HUDEP-2 (cell line): ENCODE data around the gene SOD3.

Experiments
- DNase-seq, 76 experiments: peaks; one replicate each; lab custom pipeline; 2025; ENCODE audit not compliant: unreplicated experiment in 76 of 76; lab: John Stamatoyannopoulos, UW

SOD3 gene

DNA sequence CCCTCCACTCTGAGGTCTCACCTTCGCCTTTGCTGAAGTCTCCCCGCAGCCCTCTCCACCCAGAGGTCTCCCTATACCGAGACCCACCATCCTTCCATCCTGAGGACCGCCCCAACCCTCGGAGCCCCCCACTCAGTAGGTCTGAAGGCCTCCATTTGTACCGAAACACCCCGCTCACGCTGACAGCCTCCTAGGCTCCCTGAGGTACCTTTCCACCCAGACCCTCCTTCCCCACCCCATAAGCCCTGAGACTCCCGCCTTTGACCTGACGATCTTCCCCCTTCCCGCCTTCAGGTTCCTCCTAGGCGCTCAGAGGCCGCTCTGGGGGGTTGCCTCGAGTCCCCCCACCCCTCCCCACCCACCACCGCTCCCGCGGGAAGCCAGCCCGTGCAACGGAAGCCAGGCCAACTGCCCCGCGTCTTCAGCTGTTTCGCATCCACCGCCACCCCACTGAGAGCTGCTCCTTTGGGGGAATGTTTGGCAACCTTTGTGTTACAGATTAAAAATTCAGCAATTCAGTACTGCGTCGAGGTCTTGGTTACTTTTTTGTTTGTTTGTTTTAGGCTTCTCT, 5.0 kb downstream of the SOD3 start:
- no peak for DNase-seq

DNA sequence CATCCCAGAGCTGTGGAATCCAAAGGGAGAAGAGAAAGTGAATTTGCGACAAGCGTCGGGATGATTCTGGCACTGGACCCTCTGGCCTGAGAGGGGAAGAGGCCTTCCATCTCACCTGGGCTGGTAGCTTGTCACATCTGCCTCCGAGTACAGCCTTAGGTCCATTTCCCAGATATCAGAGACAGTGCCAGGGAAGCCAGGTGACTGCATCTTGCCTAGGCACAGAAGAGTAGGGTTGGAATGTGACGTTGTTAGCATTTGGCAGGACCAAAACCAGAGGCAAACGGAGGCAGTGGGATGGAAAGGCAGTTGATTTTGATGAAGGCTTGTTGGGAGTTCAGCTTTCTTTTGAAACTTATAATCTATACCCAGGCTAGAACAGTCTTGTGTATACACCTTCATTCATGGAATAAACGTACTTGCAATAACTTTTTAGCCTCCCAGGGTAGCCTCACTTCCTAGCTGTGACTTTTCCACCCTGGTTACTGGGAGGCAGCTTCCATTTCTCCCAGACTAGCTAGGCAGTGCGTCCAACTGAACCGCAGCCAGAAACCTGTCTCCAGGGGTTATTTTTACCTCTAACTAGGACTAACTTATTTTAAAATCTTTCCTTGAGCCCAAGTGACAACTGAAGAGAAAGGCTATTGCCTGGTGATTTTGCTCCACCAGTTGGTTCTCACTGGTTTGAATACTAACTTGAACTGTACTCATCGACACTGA, 5.9 kb downstream of the SOD3 start:
- no peak for DNase-seq

DNA sequence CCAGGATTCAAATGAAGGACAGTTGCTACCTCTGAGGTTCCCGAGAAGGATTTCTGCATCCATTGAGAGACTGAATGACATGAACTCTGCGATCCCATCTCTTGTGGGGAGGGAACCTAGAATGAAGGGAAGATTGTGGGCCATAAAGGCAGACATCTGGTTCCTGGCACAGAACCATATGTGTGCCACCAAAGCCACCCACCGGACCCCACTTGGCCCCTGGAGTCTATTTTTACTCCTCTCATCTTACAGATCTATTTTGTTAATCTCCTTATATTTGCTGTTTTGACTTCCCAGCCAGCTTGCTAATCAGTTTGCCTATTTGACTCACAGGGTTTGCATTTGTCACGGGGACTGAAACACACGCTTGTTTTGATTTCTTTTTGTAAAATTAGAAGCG, 7.3 kb downstream of the SOD3 start:
- no peak for DNase-seq

DNA sequence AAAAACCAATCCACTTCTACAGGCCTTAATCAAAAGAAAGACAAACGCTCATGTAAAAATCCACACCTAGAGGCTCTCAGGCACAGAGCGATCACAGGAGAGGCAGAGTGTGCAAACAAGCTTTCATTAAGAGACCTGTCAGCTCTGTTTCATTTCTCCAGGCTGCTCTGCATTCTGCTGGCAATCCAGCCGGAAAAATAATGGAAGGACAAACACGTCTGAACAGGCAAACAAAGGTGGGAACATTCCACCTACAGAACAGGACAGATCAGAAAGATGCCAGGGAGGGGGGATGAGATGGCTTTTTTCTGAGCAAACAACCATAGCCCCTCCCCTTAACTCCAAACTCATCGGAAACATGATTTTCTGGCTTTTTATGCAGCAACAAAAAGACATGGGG, 9.7 kb downstream of the SOD3 start:
- DNase-seq: no peak

DNA sequence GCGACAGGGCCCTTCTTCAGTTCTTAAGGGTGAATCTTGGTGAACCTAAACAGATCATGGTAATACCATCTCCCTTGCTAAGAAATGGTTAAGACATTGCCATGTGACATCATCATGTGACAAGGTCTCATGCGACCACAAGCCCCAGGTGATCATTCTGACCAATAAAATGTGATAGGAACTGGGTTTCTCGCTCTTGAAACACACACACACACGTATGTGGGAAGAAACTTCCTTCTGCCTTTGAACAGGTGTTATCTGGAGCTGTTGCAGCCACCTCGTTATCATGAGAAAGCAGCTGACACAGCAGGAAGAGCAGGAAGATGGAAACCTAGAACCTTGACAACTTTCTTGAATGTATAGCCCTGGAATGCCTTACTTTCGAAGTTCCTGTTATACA, 10.2 kb downstream of the SOD3 start:
- no peak for DNase-seq

DNA sequence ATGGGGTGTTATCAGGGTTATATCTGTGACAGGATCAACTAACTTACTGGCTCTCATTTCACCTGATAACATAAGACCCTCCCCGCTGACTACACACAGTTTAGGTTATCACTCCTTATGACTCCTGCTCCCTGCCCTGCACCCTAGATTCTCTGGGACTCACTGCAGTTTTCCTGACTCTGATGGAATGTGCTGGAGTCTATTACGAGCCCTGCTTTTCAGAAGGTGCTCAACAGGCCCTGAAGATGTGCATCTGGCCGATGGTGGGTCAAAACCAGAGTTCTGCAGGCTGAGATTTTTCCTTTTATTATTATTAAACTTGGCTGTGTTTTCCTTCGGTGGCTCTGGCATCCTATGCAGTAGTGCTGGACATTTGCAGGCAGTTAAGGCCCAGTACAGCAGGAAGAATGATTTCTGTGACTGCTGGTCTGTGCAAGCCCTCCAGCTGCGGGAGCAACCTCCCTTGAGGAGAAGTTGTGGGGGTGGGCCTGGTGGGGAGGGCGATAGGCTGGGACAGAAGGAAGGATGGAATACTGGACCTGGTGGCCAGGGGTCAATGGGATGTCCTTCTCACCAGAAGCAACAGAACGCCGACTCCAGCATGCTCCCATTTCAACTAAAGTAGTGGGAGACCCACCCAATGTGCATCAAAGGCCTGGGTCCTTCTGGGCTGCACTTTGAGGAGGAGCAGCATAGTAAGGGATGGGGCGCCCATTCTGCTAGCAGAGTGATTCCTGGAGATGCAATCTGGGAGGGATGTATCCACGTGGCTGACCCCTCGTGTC, 11.0 kb downstream of the SOD3 start:
- no peak for DNase-seq

DNA sequence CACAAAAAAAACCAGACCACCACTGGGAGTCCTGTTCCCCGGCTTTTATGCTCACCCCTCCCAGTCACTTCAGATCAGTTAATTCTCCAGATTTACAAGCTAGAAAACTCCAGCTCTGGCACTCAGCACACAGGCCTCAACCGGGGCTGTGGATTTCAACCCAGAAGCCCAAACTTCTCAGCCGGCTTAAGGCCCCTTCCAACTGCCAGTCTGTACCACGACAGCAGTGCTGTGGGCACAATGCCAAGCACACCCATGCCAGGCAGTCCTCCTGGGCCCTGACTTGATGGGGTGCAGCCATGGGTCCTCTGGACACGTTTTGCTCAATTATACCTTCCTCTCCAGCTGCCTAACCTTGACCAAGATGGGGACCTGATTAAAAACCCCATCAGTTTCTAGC, 12.2 kb downstream of the SOD3 start:
- no peak for DNase-seq

DNA sequence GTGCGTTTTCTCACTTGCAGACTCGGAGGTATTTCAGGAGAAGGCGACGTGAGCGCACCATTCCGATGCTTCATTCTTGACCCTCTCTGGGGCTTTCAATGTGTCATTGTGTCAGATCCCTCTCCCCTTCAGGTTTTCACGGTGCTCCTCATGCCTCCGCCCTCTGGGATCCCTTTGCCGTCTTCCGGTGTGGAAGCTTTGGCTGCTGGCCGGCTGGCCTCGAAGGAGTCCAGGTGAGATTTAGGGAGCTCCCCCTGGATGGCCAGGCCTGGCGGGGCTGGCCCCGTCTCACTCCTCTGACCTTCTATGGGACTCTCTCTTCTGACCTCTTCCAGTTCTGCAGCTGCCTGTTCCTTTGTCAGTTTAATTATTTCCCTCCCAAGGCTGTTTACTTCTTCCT, 12.9 kb downstream of the SOD3 start:
- DNase-seq: no peak

DNA sequence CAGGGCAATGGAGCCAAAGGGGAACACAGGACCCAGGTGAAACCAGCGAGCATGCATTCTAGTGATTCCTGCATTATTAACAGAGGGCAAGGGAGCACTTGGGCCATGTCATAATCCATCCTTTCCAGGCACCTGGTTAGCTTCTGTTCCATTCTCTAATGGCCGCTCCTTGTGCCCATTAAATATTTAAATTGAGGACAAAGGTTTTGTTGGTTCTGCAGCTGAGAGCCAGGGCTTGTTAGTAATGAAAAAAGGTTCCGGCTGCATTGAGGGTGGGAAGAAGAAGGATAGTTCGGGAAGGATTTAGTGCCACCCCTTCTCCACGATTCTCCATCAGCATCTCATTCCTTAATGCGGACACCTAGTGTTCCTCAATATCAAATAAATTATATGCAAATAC, 13.6 kb downstream of the SOD3 start:
- DNase-seq: no peak

DNA sequence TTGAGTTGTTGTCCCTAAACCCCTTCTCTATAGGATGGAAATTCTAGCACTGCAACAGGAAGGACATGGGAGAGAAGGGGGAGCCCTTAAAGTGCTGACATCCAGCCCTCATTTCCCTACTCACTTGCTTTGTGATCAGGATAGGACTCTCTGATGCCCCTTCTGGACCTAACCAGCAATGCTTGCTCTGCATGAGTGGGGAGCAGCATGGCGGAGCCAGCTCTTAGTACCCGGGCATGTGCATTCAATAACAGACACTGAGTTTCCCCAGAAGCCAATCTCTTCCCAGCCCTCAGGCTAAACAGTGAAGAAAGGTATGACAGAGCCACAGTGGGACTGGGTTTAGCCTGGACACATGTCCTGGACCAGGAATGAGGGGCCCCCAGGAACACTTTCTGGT, 14.0 kb downstream of the SOD3 start:
- DNase-seq: peak in 2 of 76 experiments; percentile 6 to 11

DNA sequence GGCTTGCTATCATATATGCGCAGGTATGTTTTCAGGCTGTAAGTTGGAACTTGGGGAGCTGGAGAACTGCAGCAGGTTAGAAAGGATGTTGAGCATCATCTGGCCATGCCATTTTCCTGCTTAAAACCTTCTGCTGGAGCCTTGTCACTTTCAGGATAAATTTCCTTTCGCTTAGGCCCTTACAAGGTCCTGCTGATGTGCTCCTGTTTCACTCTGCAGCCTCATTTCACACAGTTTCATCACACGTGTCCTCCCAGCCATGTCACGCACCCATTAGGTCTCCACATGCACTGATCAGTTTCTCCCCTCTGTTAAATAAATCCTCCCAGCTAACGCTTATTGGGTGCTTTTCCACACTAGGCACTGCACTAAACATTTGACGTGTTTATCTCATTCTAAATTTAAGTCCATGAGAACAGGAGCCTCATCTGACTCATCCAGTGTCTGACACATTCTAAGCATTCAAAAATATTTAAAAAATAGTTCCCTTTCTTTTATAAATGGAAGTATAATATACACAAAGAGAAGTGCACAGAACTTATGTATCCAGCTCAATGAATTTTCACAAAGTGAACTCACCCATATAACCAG, 14.5 kb downstream of the SOD3 start:
- DNase-seq: no peak

DNA sequence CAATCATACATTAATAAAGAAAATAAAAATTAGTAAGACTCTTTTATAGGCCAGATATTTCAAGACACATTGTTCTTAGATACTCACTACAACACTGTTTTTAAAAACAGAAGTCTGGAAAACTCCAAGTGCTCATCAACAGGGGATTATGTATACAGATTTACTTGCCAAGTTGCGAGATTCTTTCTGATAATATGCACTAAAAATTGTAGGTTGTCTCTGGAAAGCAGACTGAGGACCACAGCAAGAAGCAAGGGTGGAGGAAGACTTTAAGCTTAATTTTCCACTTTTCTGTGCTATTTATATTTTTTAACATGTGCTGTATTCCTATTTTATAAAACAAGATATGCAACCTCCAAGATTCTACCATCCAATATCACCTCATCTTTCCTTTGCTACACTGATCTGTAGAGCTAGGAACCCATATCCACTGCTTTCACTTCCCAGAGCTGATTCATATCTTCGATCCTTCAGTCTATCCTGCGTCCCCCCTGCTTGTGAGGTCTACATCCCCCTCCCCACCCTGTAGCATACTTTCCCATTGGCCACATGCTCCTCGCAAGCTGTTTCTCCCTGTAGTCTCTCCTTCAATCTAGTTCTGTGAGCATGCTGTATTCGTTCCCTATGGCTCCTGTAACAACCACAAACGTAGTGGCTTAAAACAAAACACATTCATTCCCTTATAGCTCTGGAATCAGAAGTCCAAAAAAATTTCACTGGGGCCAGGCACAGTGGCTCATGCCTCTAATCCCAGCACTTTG, 15.7 kb downstream of the SOD3 start:
- DNase-seq: no peak

DNA sequence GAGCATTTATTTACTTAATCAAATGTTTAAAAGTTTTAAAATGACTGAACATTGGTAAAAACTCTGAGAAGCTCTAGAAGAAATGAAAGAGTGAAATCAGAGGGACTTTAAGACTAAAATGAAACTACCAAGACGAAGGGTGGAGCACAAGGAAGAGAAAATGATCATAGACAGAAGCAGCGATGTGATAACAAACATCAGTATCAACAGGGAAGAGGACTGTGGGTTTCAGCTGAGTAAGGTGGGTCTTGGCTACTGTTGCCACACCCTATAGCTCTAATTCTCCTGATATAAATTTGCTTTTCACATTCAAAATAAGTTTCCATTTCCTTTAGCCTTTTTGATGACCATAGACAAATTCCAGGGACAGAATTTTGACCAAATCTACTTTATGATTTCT, 18.4 kb downstream of the SOD3 start:
- DNase-seq: no peak

DNA sequence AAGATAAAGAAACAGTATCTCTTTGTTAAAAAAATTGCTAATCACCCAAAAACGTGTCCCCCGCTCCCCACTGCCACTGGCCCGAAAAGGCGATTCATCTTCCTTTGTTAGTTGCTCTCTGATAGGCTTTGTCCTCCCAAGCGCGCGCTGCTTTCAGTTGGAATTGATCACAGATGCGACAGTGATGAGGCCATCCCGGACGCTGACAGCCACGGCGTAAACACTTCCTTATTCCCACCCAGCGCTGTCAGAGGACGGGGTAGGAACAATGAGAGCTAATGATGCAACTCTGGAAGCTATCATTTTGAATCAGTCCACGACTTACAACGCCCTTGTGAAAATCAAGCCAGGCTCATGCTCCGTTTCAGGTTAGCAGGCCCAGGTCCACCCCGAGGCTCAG, 21.4 kb downstream of the SOD3 start:
- DNase-seq: no peak

DNA sequence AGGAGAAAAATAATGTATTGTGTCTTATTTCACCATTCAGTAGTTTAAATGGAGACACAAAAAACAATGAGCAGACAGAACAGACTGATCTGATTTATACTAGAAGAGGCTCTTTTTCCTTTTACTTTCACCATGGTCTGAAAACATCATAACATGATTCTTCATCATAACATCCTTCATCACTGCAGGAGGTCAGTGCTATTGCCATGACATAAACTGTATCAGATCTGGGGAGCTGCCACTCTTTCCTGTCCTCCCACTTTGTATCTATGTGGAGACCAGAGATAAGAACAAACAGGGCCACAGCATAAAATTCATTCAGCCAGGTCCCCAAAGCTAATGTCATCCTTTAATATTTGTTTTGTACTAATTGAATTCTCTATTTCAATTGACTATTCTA, 25.2 kb downstream of the SOD3 start:
- peak in 4 of 76 experiments; percentile 5 to 12 (median 8) for DNase-seq

DNA sequence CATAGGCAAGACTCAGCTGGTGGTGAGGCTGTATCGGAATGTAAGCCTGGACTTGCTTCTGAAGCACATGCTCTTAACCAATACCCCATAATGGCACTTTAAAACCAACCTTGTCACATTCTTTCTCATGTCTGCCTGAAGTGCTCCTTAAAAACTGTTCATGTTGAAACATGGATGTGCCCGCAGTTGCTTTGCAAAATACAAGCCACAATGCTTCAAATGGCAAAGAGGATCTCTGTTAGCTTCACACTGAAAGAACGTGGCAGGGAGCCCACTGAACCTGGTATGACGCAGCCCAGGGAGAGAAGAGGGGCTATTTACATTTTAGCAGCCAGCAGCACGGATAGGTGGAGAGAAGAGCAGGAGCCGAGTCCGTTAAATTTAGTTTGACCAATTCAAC, 29.3 kb downstream of the SOD3 start:
- no peak for DNase-seq

DNA sequence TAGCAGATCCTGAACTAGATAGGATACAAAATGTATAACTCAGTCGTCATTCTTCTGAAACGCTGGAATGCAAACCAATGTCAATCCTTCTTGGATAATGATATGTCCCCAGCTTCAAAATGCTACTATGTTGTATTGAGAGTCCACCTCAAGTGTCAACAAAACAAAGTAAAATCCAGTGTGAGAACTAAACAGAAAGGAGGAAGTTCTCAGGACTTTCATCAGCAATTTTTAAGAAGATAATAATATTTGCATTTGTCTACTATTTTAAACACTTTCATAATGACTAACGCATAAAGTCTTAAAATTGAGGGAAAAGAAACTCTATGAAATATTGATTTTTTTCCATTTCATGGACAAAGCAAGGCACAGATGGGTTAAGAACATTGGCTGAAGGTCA, 36.3 kb downstream of the SOD3 start:
- no peak for DNase-seq

DNA sequence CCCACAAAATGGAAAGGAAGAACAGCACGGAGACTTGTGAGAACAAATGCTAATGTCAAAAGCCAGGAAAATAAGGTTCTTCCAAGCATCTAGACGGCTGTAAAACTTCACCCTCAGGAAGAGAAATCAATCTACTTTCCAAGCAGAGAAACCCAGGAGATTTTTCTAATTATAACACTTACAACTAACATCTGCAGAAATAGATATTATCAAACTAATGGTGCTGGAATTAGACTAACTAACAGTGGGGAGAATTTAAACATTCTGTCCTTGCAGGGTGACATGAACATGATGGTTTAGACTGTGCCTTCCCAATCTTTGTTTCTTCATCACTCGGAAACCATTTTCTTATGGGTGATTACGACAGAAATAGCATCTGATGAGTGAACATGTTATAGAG, 40.3 kb downstream of the SOD3 start:
- no peak for DNase-seq

DNA sequence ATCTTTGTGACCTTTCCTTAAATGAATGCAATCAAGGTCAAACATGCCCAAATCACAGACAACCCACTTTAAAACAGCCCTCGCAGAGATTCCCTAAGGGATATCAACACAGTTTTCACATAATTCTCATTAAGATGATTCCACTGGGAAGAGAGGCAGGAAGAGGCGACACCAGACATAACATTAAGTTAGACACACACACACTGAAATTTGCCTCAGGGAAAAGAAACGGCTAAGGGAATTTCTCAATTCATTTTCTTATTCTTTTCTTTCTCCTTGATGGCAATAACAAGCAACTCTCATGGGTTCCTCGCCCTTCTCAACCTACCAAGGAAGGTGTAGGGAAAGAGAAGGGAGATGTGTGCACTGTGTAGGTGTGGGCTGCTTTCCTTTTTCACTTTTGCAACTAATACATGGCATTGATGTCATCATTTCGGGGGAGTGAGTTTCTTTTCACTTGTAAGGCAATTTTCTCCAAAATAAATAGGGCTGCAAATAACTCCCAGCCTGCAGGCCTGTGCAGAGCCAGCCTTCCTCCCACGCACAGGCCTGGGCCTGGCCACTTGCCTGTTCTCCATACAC, 41.4 kb downstream of the SOD3 start:
- DNase-seq: no peak

DNA sequence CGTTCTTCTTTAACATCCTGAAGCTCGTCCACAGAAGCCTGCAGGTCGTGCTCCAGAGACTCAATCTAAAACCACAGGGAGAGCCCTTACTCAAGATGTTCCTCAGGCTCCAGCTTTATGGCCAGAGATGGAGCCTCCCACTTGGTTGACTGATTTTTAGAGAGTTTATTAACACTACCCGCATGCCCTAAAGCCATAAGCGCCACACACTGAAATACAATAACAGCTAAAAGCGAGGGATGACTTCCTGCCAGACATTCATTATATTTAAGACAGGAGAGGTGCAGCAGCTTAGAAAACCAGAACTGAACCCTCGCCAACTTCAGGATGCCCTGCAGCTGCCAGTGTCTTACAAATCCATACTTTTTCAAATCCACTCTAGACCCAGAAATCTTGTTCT, 42.0 kb downstream of the SOD3 start:
- DNase-seq: no peak

DNA sequence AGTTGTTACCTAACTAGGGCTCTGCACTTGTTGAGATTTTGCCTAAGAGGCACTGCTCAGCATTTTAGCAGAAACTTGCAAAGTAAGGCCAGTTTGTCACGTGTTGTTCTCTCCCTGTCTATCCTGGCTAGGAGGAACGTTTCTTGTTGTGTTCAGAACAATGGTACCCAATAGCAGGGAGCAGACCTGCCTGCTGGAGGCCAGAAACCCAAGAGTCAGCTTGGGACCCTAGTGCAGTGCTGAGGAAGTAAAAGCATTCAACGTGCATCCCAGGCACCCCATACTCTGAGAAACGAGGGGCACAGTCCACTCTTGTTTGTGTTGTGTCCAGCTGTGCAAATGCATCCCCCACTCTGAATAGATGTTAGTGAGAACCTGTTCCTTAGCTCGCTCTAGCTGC, 42.4 kb downstream of the SOD3 start:
- DNase-seq: no peak
